ENCODE measurements around the gene ACBD7.

GRCh38 chr10:15136129-15137035, 47.8 kb upstream of the ACBD7 start:
- TF ChIP-seq CTCF (IDR thresholded peaks at IDR 0.05) (no peak), POLR2A (IDR thresholded peaks at IDR 0.05) (no peak)
